ENCODE results near the gene BRD7. TPM values are rescaled to one million over a fixed set of nuclear protein-coding genes. Genes with fewer than 3 reads are reported as not detected.

Gene BRD7
- total RNA-seq, 4 donors from 2014 or later, result 29.9 to 41.2 (median 38.9) TPM

- TF ChIP-seq CTCF (IDR thresholded peaks at IDR 0.05), result no peak
- ATAC-seq (ENCODE audit: low FRiP score), result no peak
- DNase-seq (ENCODE audit: low spot score), result no peak
Measured at GRCh38 chr16:50320310-50320709, 48.5 kb downstream of the BRD7 start.

GRCh38 chr16:50318796-50319578, 49.8 kb downstream of the BRD7 start:
- TF ChIP-seq CTCF (IDR thresholded peaks at IDR 0.05), result no peak
- DNase-seq (ENCODE audit: low spot score), result no peak
- ATAC-seq (ENCODE audit: low FRiP score), result no peak

GRCh38 chr16:50316848-50317630, 51.7 kb downstream of the BRD7 start:
- ATAC-seq (ENCODE audit: low FRiP score) (no peak), DNase-seq (ENCODE audit: low spot score) (no peak)
- TF ChIP-seq CTCF (IDR thresholded peaks at IDR 0.05), result no peak

GRCh38 chr16:50316102-50316847, 52.5 kb downstream of the BRD7 start:
- TF ChIP-seq CTCF (IDR thresholded peaks at IDR 0.05), result no peak
- ATAC-seq (ENCODE audit: low FRiP score) (no peak), DNase-seq (ENCODE audit: low spot score) (no peak)

GRCh38 chr16:50315346-50315997, 53.3 kb downstream of the BRD7 start:
- ATAC-seq (ENCODE audit: low FRiP score), result no peak
- no peak for TF ChIP-seq CTCF (IDR thresholded peaks at IDR 0.05)
- no peak for DNase-seq (ENCODE audit: low spot score)

GRCh38 chr16:50314665-50315064, 54.1 kb downstream of the BRD7 start:
- ATAC-seq (ENCODE audit: low FRiP score) (no peak), DNase-seq (ENCODE audit: low spot score) (no peak)
- TF ChIP-seq CTCF (IDR thresholded peaks at IDR 0.05), result no peak
